Activated CD8-positive, alpha-beta memory T cell treated with anti-CD3 and anti-CD28 coated beads, Interleukin-2, amount 50 U/mL, for 24 hours (primary cell): ENCODE results near the gene CTSD.

Experiments
- DNase-seq: peaks from one replicate; pipeline ENCODE4 v3.0.0-alpha.2; 2020; ENCODE audit errors: extremely low read depth

CTSD gene

GRCh38 chr11:1782831-1783724 lies 19.4 kb upstream of the CTSD start:
- DNase-seq: no peak

GRCh38 chr11:1782031-1782590 lies 18.4 kb upstream of the CTSD start:
- DNase-seq: no peak

GRCh38 chr11:1781593-1781975 lies 17.9 kb upstream of the CTSD start:
- DNase-seq: no peak

GRCh38 chr11:1780700-1781592 lies 17.2 kb upstream of the CTSD start:
- DNase-seq: no peak

GRCh38 chr11:1779806-1780699 lies 16.3 kb upstream of the CTSD start:
- no peak for DNase-seq

GRCh38 chr11:1779034-1779805 lies 15.5 kb upstream of the CTSD start:
- DNase-seq: no peak

GRCh38 chr11:1778141-1778911 lies 14.6 kb upstream of the CTSD start:
- no peak for DNase-seq

- DNase-seq: no peak
These were observed 14.0 kb upstream of the CTSD start for GRCh38 chr11:1777737-1778136.

GRCh38 chr11:1776944-1777715 lies 13.4 kb upstream of the CTSD start:
- DNase-seq: no peak

- no peak for DNase-seq
These were observed 12.7 kb upstream of the CTSD start for GRCh38 chr11:1776331-1776851.

- DNase-seq: no peak
These were observed 11.2 kb upstream of the CTSD start for GRCh38 chr11:1774886-1775285.

- DNase-seq: no peak
These were observed 10.3 kb upstream of the CTSD start for GRCh38 chr11:1773994-1774550.

GRCh38 chr11:1773131-1773993 lies 9.6 kb upstream of the CTSD start:
- no peak for DNase-seq

- DNase-seq: no peak
These were observed 8.8 kb upstream of the CTSD start for GRCh38 chr11:1772270-1773130.

GRCh38 chr11:1771700-1772099 lies 8.0 kb upstream of the CTSD start:
- no peak for DNase-seq

GRCh38 chr11:1771273-1771672 lies 7.5 kb upstream of the CTSD start:
- DNase-seq: no peak

- DNase-seq: no peak
These were observed 6.8 kb upstream of the CTSD start for GRCh38 chr11:1770528-1770927.
